Dedifferentiated amniotic fluid mesenchymal stem cell (primary cell): ENCODE results near the gene IL19.

Experiments used
- DNase-seq: peaks from one replicate; pipeline ENCODE4 v3.0.0-alpha.2; 2016; ENCODE audit errors: extremely low spot score

Gene IL19

GRCh38 chr1:206770531-206771337 is at the start of gene IL19:
Gene IL19 (plus strand): TSS chr1:206770773. CDS start chr1:206836663, 65,890 bp downstream.
- no peak for DNase-seq

- no peak for DNase-seq
Observed at GRCh38 chr1:206721454-206721853, 49.1 kb upstream of the IL19 start.

DNA sequence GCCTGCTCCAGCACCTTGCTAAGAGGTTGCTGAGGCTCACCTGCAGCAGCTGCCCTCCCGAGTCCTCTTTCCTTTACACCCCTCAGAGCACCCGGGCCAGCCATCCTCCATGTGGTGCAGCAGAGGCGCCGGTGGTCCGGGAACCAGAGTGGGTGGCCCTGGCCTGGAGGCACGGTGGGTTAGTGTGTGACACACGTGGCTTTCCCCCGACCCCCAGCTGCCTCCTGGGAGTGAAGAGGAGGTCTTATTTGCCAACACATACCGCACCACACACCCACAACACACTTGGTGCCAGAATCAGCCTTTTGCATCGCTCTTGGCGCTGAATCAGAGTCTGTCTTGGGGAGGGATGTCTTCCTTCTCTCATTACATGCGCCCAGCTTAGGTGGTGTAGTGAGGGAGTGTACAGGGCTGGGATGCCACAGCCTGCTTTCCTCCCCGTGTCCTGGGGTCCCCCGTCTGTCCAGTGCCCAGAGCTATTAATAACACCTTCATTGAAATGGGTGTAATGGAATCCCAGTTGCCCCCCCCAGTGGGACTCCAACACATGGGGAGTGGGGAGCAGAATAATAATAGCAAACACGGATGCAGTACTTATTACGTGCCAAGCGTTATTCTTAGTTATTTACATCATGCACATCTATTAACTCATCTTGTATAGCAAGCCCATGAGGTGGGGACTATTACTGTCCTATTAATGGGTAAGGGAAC is 47.7 kb upstream of the IL19 start:
- no peak for DNase-seq

- no peak for DNase-seq
Observed at GRCh38 chr1:206723462-206723804, 47.1 kb upstream of the IL19 start.

DNA sequence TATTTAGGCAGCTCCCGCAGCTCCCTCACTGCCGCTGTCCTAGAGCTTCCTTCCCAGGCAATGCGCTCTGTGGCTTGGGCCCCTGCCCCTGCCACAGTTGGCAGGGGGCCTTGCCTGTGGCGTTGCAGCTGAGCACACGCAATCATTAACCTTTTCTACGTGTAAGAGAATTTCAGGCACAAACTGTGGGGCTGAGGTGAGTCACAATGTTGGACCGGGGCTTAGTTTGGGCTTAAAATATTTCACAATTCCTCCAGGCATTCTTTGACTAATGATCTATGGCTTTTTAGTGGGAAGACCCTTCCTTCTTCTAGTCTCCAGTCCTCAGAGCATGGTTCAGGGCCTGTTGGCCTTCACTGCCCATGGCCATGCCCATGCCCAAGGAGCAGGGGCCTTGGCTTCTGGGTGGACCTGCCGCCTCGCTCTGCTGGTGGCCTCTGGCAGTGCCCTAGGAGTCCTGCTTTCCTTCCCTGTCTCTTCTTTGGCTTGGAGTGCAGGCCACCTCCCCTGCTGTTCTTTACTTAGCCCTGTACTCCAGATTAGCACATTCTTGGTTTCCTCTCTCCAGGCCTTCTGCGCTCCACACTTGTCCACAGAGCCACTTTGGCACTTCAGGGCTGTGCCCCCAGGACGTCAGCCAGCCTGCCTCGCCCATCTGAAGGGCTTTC is 46.6 kb upstream of the IL19 start:
- peak; percentile 40 for DNase-seq

DNA sequence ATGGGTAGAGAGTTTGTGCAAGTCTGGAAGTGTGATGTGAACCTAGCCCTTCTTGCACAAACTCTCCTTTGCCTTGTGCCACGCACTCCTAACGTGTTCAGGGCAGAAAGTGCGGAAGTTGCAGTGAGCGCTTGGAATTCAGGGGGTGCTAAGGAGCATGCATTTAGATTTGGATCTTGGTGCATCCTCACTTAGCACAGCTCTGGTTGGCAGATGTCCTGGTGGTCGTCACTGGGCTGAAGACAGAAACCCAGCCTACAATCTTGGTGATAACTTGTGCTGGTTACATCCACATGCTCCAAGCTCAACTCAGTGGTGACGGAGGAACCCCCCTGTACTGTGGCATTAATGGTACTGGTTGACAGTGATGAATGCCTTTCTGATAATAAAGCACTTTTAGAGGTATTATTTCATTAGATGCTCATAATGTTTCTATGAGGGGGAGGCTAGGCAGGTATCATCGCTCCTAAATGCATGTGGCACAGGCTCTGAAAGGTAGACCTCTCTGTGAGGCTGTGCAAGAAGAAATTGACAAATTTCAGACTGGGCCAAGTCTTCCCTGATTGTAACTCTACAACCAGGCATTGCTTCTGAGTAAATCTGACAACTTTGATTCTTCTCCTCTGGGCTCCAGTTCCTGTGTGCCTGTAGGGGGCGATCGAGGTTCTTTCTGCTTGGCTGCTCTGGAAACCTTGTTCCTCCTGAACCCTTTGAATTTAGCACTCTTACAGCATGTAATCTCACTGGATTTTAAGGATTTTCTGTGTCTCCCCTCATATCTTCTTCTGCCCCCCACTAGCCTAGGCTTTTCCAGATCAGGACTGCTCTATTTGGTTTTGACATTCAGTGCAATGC is 45.2 kb upstream of the IL19 start:
- no peak for DNase-seq

- no peak for DNase-seq
Observed at GRCh38 chr1:206727981-206728696, 42.4 kb upstream of the IL19 start.

- no peak for DNase-seq
Observed at GRCh38 chr1:206728697-206728987, 41.9 kb upstream of the IL19 start.

GRCh38 chr1:206729050-206729449 is 41.5 kb upstream of the IL19 start:
- DNase-seq = no peak

- no peak for DNase-seq
Observed at GRCh38 chr1:206729507-206729906, 41.1 kb upstream of the IL19 start.

DNA sequence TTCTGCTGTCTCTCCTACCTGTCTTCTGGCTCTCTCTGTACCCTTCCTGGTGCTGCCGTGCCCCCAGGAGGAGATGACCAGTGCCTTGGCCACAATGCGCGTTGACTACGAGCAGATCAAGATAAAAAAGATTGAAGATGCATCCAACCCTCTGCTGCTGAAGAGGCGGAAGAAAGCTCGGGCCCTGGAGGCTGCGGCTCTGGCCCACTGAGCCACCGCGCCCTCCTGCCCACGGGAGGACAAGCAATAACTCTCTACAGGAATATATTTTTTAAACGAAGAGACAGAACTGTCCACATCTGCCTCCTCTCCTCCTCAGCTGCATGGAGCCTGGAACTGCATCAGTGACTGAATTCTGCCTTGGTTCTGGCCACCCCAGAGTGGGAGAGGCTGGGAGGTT is 38.1 kb upstream of the IL19 start:
- no peak for DNase-seq

GRCh38 chr1:206732992-206733391 is 37.6 kb upstream of the IL19 start:
- no peak for DNase-seq

DNA sequence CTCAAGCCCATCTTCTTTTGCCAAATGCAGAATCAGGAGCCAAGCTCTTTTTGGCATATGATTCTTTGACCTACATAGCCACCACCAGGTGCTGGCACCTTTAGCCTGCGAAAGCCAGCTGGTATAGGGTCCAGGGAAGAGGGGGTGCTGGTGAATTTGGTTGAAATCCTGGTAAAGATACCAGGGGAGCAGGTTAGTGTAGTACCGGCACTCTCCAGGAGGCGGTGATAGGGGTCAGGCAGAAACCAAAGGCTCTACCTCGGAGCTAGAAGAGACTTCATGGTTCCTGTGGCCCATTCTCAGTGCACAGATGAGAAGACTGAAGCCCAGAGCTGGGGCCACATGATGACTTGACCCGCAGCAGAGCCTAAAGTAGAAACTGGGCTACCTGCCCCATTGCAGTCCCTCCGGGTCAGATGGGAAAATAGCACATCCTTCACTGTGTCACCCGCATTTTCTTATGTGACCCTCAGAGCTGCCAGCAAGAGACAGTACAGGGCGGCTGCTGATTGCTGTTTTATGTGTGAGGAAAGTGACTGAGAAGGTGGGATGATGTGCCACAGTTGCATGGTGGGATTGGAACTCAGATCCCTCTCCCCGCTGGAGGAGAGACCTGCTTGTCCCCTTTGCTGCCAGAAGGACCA is 36.0 kb upstream of the IL19 start:
- no peak for DNase-seq

DNA sequence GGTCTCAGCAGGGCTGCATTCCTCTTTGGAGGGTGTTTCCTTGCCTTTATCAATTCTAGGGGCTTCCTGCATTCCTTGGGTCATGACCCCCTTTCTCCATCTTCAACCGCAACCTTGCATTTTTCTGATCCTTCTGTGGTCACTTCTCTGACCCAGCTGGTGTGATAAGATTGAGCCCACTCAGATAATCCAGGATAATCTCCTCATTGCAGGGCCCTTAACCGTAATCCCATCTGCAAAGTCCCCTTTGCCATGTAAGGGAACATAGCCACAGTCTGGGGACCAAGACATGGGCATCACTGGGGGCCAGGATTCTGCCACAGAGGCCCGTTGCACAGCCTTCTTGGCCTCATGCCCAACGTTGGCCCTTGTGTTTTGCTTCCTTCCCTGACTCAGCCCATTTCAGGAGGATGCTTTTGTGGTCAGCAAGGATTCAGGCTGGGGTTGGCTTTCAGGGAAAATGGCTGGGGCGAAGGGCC is 35.0 kb upstream of the IL19 start:
- DNase-seq = no peak

GRCh38 chr1:206736878-206737728 is 33.5 kb upstream of the IL19 start:
- DNase-seq = no peak

- no peak for DNase-seq
Observed at GRCh38 chr1:206737729-206738201, 32.8 kb upstream of the IL19 start.

- no peak for DNase-seq
Observed at GRCh38 chr1:206738370-206739366, 31.9 kb upstream of the IL19 start.

- DNase-seq = no peak
Observed at GRCh38 chr1:206739411-206740076, 31.0 kb upstream of the IL19 start.
